HG03469 (cell line): ENCODE results near the gene PIPOX.
"Not testable (repeated sequence)": the region's sequence is repeated elsewhere in the genome, so short reads cannot be mapped to it uniquely, and the experiment has no call there.

Experiments used
- ATAC-seq: cut with Tn5 transposase; IDR thresholded peaks from one replicate; pipeline ENCODE4 v1.9.1; 2021; ENCODE audit warnings: mild to moderate bottlenecking, moderate library complexity, moderate number of reproducible peaks; ENCODE audit not compliant: unreplicated experiment

PIPOX gene

GRCh38 chr17:29073520-29073919 lies 30.6 kb downstream of the PIPOX start:
- no peak for ATAC-seq

- ATAC-seq = no peak
Measured at GRCh38 chr17:29074488-29074887, 31.5 kb downstream of the PIPOX start.

DNA sequence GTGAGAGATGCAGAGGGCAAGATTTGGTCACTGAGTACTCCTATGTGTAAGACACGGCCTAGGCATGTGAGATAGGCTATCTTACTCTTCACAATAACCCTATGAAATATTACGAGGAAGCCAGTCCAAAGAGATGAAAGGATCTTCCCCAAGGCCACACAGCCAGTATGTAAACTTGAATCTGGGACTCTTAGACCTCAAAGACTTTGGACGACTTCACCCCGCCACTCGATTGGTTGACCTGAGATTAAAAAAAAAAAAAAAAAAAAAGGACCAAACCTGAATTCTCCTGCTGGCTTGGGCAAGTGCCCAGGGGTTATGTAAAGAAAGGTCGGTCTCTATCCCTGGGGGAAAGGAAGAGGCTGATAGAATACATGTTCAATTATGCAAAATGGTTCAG lies 33.1 kb downstream of the PIPOX start:
- no peak for ATAC-seq

DNA sequence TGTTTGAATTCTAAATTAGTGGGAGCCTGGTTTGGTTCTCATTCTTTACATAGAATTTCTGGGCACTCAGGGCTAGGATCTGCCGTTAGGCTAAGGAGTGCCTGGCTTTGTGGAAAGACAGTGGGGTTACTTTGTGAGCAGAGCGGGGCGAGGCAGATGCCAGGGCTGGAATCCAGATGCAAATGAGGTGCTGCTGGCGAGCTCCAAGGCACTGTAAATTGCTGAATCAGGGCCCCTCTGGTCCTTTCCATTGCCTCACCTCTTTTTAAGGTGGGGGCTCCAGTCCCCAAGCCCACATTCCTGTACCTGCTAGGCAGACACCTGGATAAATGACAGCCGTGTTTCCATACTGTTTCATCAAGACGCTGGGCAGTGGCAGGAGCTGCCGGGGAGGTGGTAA lies 33.8 kb downstream of the PIPOX start:
- no peak for ATAC-seq

- no peak for ATAC-seq
Measured at GRCh38 chr17:29077320-29077719, 34.4 kb downstream of the PIPOX start.

- ATAC-seq = no peak
Measured at GRCh38 chr17:29078183-29079045, 35.5 kb downstream of the PIPOX start.

GRCh38 chr17:29079433-29079832 lies 36.5 kb downstream of the PIPOX start:
- no peak for ATAC-seq

DNA sequence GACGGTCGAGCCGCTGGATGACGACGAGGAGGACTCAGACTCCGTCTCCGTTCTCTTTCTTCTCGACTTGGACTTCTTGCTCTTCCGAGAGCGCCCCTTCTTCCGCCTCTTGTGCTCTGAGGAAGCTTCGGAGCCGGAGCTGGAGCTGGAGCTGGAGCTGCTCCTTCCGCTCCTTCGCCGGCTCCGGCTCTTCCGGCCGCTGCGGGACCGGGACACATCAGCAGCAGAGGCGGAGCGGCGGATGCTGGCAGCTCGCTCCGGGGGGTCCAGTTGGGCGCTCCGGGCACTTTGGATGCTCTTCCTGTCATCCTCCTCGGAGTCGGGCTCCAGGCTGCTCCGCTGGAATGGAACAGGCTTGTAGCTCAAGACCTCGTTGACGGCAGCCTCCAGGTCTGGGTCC lies 36.9 kb downstream of the PIPOX start:
- no peak for ATAC-seq

DNA sequence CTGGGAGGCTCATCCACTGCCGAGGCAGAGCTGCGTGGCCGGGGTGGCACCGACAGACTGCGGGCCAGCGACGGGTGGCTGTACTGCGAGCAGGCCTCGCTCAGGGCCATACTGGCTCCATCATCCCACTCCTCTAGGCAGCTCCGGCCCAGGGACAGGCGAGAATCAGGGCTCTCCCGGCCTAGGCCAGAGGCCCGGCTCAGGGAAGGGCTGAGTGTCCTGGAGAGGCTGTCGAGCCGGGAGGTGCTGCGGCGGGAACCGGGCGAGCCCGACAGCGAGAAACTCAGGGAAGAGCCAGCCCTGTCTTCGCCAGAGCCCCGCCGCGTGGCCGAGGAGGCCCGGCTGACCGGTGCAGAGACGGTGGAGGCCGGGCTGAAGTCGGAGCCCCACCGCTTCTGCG lies 37.4 kb downstream of the PIPOX start:
- ATAC-seq = no peak

- ATAC-seq = no peak
Measured at GRCh38 chr17:29080965-29081364, 38.0 kb downstream of the PIPOX start.

DNA sequence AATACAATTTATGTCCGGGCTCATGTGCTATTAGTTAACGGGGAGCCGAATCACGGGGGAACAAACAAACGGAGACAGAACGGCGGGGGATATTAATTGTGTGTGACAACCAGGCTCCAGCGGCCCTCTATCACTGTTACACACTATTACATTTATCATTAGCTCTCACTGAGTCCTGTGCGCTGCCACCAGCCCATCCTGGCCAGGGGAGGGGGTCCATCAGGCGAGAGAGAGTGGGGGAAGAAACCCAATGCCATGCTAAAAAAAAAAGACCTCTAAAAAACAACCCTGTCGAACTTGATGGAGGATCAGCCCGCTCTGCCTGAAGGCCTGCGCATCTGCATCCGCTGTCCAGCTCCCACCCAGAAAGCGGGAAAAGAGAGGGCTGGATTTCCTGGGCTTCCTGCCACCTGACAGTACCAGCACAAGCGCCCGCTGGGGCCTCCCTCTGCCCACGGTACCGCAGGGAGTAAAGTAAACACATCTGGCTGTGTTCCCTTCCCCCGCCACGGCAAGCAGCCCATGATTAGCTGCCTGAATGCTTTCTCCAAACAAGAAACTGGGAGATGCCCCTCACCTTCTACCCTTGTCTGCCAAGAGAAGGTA lies 41.7 kb downstream of the PIPOX start:
- ATAC-seq = no peak

DNA sequence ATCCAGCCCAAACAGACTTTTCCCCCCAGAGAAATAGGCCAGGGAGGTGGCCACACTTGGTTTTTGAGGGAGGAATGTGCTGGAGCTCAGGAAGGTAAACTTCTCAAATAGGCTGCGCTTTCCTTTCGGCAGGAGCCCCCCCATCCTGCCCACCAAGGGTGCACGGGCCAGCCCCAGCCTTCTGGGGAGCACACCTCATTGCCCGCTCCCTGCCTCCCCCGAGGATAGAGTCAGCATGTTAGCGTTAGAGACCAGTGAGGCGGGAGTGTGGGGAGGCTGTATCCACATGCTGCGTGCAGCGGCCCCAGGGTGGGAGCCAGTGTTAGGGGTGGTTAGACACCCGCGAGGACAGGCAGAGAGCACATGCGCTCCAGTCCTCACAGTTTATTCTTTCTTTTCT lies 42.3 kb downstream of the PIPOX start:
- no peak for ATAC-seq

GRCh38 chr17:29086628-29087332 lies 43.8 kb downstream of the PIPOX start:
- ATAC-seq = no peak

GRCh38 chr17:29088782-29089181 lies 45.8 kb downstream of the PIPOX start:
- not testable (repeated sequence) for ATAC-seq

DNA sequence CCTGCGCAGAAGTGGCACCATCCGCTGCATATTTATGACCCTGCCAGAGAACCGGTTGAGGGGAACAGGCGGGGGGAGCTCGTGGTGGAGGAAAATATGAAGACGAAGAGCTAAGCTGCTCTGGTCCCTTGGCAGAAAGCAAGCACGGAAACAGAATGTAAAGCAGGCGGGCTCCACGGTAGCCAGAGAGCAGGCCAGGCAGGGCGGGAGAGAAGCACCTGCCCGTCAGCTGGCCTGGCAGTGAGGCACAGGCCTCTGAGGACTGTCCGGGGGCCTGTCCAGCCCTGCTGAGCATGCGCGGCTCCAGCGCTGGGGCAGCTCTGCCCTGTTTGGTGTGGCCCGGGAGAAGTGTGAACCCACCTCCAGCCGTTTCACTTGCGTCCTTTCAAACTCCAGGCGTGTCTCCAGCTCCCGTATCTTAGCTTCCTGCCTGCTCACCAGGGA lies 46.7 kb downstream of the PIPOX start:
- ATAC-seq = no peak

DNA sequence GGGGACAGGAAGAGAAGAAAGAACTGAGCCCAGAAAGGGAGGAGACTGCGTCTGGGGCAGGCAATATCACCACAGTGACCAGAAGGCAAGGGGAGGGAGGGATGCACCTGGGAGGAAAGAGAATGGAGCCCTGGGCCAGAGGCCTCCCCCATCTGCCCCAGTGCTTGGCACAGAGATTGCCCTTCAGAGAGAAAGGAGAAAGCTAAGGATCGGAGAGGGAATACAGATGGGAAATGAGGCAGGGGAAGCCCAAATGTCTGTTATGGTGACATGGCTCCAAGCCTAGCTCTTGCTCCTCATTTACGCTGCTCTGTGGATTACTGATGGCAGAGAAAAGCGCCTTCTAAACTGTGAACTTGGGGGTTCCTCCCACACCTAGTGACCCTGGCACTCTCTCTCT lies 47.2 kb downstream of the PIPOX start:
- no peak for ATAC-seq

DNA sequence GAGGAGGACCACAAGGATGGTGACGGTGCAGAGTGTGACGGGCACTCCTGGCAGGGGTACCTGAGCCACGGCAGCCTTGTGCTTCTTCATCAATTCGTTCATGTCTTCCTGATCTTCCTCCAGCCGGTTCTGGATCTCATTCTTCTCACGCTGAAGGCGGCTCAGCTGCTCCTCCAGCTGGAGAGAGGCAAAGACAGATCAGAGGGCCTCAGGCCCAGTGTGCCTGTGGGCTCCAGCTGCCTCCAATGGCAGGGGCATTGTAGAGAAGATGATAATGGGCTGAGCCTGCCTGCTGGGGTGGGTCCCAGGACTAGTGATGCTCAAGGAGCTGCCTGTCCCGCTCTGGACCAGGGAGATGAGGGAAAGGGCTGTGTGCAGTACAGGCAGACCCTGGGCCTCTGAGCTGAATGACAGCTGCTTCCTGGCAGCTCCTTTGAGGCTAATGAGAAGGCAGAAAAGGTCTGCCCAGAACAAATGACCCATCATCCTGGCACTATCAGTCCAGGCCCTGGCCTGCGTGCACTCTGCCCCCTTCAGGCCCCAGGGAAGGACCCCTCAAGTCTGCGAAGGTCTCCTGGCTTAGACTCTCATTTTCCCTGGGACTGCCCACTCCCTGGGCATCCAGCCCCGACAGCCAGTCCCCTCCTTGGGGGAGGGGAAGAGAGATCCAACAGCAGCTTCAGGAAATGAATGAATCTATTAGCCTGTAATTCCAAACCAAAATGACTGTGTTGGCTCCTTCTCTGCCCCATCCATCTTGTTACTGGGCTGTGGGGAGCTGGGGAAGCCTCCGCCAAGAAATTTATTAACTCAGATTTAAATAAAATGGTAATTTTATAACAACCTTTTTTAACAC lies 48.0 kb downstream of the PIPOX start:
- ATAC-seq = no peak

- ATAC-seq = no peak
Measured at GRCh38 chr17:29091606-29092289, 48.8 kb downstream of the PIPOX start.

DNA sequence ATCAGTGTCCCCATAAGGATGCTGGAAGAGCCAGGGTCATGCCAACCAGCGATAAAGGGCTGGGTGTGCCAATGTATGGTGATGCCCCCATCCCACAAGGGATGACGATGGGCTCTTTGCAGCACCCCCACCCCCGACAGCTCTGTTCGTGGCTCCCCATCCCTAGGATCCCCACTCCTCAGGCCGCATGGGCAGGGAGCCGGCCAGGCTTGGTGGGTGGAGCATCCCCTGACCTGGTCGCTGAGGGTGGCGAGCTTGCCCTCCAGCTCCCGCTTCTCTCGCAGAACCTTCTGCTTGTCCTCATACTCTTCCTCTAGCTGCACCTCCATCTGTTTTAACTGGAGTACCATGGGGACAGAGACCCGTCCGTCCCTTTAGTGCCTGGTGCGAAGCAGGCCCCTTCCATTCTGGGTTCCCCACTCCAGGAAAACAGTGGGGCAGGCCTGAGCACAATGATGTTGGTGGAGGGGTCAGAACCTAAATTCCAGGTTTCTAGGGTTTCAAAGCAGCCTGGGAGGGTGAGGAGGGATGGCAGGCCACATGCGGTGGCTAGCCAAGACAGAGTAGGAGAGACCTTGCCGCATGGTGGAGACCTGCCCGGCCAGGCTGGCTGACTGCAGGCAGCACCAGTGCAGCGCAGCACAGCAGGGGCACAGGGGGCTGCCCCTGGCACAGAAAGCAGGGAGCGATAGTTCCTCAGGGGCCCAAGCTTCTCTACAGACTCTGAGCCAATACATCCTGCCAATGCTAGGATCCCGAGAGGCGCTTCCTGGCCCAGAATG lies 50.3 kb downstream of the PIPOX start:
- ATAC-seq = no peak
